OCI-LY7 (cell line): ENCODE results near the gene MAP7D1.

Experiments used
- EZH2phosphoT487 ChIP-seq: fragments of 200-600 bp; sonication (generic); IDR thresholded peaks from 2 replicates; pipeline ENCODE4 v1.6.1; 2018; ENCODE audit warnings: low read depth, borderline replicate concordance, mild to moderate bottlenecking, mixed run types, antibody characterized with exemption, low read length, moderate library complexity, mixed read lengths
- TF ChIP-seq, protein P1 (sequence below): fragments of 200-600 bp; sonication (generic); conservative IDR thresholded peaks from 2 replicates; pipeline ENCODE4 v1.5.1; 2014; ENCODE audit warnings: mild to moderate bottlenecking, antibody characterized with exemption, low read length, moderate library complexity, mixed read lengths

DNA sequence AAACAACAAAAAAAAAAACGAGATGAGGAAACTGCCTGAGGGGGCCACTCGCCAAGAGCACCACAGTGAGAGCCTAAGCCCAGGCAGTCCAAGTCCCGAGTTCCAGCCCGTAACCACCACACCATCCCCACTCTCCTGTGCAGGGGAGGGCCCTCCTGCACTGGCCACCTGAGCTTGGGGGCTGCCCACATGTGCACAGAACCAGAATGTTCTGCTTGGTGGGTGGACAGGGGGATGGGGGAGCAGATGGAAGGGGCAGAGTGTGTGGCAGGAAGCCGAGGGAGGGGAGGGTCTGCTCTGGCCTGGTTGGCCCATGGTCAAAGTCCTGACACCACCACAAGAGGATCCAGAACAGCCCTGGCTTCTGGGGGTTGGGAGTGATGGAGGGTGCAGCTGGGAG, 49.7 kb upstream of the MAP7D1 start:
- TF ChIP-seq EZH2phosphoT487 = no peak
- TF ChIP-seq, protein P1, sequence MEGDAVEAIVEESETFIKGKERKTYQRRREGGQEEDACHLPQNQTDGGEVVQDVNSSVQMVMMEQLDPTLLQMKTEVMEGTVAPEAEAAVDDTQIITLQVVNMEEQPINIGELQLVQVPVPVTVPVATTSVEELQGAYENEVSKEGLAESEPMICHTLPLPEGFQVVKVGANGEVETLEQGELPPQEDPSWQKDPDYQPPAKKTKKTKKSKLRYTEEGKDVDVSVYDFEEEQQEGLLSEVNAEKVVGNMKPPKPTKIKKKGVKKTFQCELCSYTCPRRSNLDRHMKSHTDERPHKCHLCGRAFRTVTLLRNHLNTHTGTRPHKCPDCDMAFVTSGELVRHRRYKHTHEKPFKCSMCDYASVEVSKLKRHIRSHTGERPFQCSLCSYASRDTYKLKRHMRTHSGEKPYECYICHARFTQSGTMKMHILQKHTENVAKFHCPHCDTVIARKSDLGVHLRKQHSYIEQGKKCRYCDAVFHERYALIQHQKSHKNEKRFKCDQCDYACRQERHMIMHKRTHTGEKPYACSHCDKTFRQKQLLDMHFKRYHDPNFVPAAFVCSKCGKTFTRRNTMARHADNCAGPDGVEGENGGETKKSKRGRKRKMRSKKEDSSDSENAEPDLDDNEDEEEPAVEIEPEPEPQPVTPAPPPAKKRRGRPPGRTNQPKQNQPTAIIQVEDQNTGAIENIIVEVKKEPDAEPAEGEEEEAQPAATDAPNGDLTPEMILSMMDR = no peak
